PC-3 (cell line): ENCODE results near the gene PLEKHG3. TPM values are rescaled to one million over a fixed set of nuclear protein-coding genes. Genes with fewer than 3 reads are reported as not detected.

Experiments
- ATAC-seq: fragments of 200-7000 bp; cut with Tn5 transposase; 2 replicates; pipeline ENCODE4 v1.9.1; 2020; ENCODE audit warnings: mild to moderate bottlenecking, moderate library complexity
- BruUV-seq: library from RNA; stranded (reverse); fragments of 400-500 nt; replicated peaks from 2 replicates; lab custom pipeline; 2021; lab: Mats Ljungman, UMichigan
- CTCF ChIA-PET: fragments of 300-600 bp; sonication (Branson Sonifier 250); formaldehyde crosslinking; loops from one replicate; lab custom pipeline; 2022; ENCODE audit warnings: antibody characterized with exemption; lab: Charles Lee
- POLR2A ChIA-PET: fragments of 300-600 bp; sonication (Branson Sonifier 250); formaldehyde crosslinking; loops from one replicate; lab custom pipeline; 2022; ENCODE audit warnings: antibody characterized with exemption; ENCODE audit not compliant: unreplicated experiment; lab: Charles Lee
- DNase-seq: peaks from one replicate; pipeline ENCODE4 v3.0.0-alpha.2; 2015
- H2AFZ ChIP-seq: fragments of 300-600 bp; sonication (generic); 2 replicates; pipeline ENCODE4 v1.6.0; 2016; ENCODE audit warnings: antibody characterized with exemption, low read length
- H3F3A ChIP-seq: fragments of 300-600 bp; sonication (generic); one replicate; pipeline ENCODE4 v1.6.0; 2017; ENCODE audit warnings: antibody characterized with exemption, low read length, control low read depth, mild to moderate bottlenecking; ENCODE audit not compliant: unreplicated experiment
- H3K27ac ChIP-seq: fragments of 300-600 bp; sonication (generic); 2 replicates; pipeline ENCODE4 v1.5.1; 2016; ENCODE audit warnings: mild to moderate bottlenecking, low read length
- H3K27me3 ChIP-seq: fragments of 300-600 bp; sonication (generic); 2 replicates; pipeline ENCODE4 v1.6.1; 2016; ENCODE audit warnings: low read length, mixed read lengths
- H3K36me3 ChIP-seq: fragments of 300-600 bp; sonication (generic); 2 replicates; pipeline ENCODE4 v1.6.1; 2016; ENCODE audit warnings: low read depth, mixed run types, low read length, mixed read lengths
- H3K4me1 ChIP-seq: fragments of 300-600 bp; sonication (generic); 2 replicates; pipeline ENCODE4 v1.5.1; 2016; ENCODE audit warnings: low read length; ENCODE audit not compliant: insufficient read depth
- H3K4me2 ChIP-seq: fragments of 300-600 bp; sonication (generic); 2 replicates; pipeline ENCODE4 v1.6.0; 2016; ENCODE audit warnings: low read length
- H3K4me3 ChIP-seq: fragments of 300-600 bp; sonication (generic); 2 replicates; pipeline ENCODE4 v1.5.1; 2016; ENCODE audit warnings: mild to moderate bottlenecking, low read length, mixed read lengths
- H3K79me2 ChIP-seq: fragments of 300-600 bp; sonication (generic); 2 replicates; pipeline ENCODE4 v1.6.1; 2017; ENCODE audit warnings: low read length, mixed read lengths
- H3K9ac ChIP-seq: fragments of 300-600 bp; sonication (generic); 2 replicates; pipeline ENCODE4 v1.6.0; 2016; ENCODE audit warnings: mild to moderate bottlenecking, low read length
- H3K9me2 ChIP-seq: fragments of 300-600 bp; sonication (generic); replicated peaks from 2 replicates; pipeline ENCODE4 v1.6.1; 2016; ENCODE audit warnings: mixed run types, low read length, mixed read lengths
- H3K9me3 ChIP-seq: fragments of 300-600 bp; sonication (generic); 2 replicates; pipeline ENCODE4 v1.6.1; 2016; ENCODE audit warnings: low read length, mixed read lengths
- H4K20me1 ChIP-seq: fragments of 300-600 bp; sonication (generic); 2 replicates; pipeline ENCODE4 v1.6.1; 2016; ENCODE audit warnings: low read length, mixed read lengths
- CTCF ChIP-seq: fragments of 300-600 bp; sonication (generic); conservative IDR thresholded peaks from 2 replicates; pipeline ENCODE4 v1.5.1; 2017; ENCODE audit warnings: antibody characterized with exemption, low read depth, mild to moderate bottlenecking, low read length
- EZH2 ChIP-seq: fragments of 300-600 bp; sonication (generic); IDR thresholded peaks from one replicate; pipeline ENCODE4 v1.6.1; 2017; ENCODE audit warnings: antibody characterized with exemption, mild to moderate bottlenecking, low read length; ENCODE audit not compliant: unreplicated experiment
- EZH2phosphoT487 ChIP-seq: fragments of 300-600 bp; sonication (generic); IDR thresholded peaks from 2 replicates; pipeline ENCODE4 v1.6.1; 2018; ENCODE audit warnings: mild to moderate bottlenecking, antibody characterized with exemption, low read length, borderline replicate concordance
- intact Hi-C: fragments of 100-400 bp; cut with micrococcal nuclease; formaldehyde crosslinking; loops from 2 replicates; pipeline ENCODE4 v1.9.0; 2023
- total RNA-seq: library from RNA; depleted of rRNA; stranded (reverse); fragments of >200 nt; gene quantifications from 2 replicates; pipeline ENCODE4 v1.2.3, GENCODE V29; 2014

Gene PLEKHG3
- total RNA-seq, 1 experiment from 2014 or later, result 49.6 TPM

- intact Hi-C loops, result no loop called here
- no peak for TF ChIP-seq EZH2phosphoT487
- TF ChIP-seq CTCF, result no peak
- TF ChIP-seq EZH2, result no peak
- H3K9me2 ChIP-seq, result no peaks in the 10 kb centered on the region
- H3K36me3 ChIP-seq, result no peaks in the 10 kb centered on the region
- H3K79me2 ChIP-seq, result no peaks in the 10 kb centered on the region
- H3F3A ChIP-seq, result no peaks in the 10 kb centered on the region
- H4K20me1 ChIP-seq, result no peaks in the 10 kb centered on the region
- no peak for ATAC-seq
- no peak for DNase-seq
- no peak overlapping the region for H2AFZ ChIP-seq
- ChIA-PET CTCF (interaction anchor here (1.1 kb wide), 1 partner anchor 13 kb away, joined by 3 read pairs; no protein-coding TSS in a partner anchor), POLR2A (no interaction called here)
- H3K4me1 ChIP-seq, result peaks cover 21% of the 10 kb centered on the region
- BruUV-seq, result no TSS peak
- no peak overlapping the region for H3K27ac ChIP-seq
- no peak overlapping the region for H3K4me2 ChIP-seq
- H3K27me3 ChIP-seq, result no peaks in the 10 kb centered on the region
- no peak overlapping the region for H3K4me3 ChIP-seq
- H3K9ac ChIP-seq, result no peak overlapping the region
- H3K9me3 ChIP-seq, result no peaks in the 10 kb centered on the region
Measured at GRCh38 chr14:64768401-64769095, 64.3 kb downstream of the PLEKHG3 start.

GRCh38 chr14:64769096-64770020 lies 65.1 kb downstream of the PLEKHG3 start:
- H3K9ac ChIP-seq, result no peak overlapping the region
- no peaks in the 10 kb centered on the region for H3F3A ChIP-seq
- no peaks in the 10 kb centered on the region for H3K27me3 ChIP-seq
- H3K4me2 ChIP-seq, result no peak overlapping the region
- POLR2A ChIA-PET, result no interaction called here
- no peaks in the 10 kb centered on the region for H3K9me2 ChIP-seq
- ATAC-seq, result no peak
- intact Hi-C loops, result no loop called here
- H3K79me2 ChIP-seq, result no peaks in the 10 kb centered on the region
- no peak overlapping the region for H3K4me3 ChIP-seq
- TF ChIP-seq EZH2phosphoT487 (no peak), EZH2 (no peak), CTCF (no peak)
- H2AFZ ChIP-seq, result no peak overlapping the region
- H4K20me1 ChIP-seq, result no peaks in the 10 kb centered on the region
- CTCF ChIA-PET, result interaction anchor here (1.1 kb wide), 1 partner anchor 12 kb away, joined by 3 read pairs; no protein-coding TSS in a partner anchor
- H3K27ac ChIP-seq, result no peak overlapping the region
- DNase-seq, result no peak
- H3K9me3 ChIP-seq, result no peaks in the 10 kb centered on the region
- H3K36me3 ChIP-seq, result no peaks in the 10 kb centered on the region
- H3K4me1 ChIP-seq, result peaks cover 17% of the 10 kb centered on the region
- BruUV-seq, result no TSS peak
